Esophagus muscularis mucosa (tissue), 4 donors: ENCODE results near the gene VAMP4. TPM values are rescaled to one million over a fixed set of nuclear protein-coding genes. Genes with fewer than 3 reads are reported as not detected.

Source experiments
- DNase-seq: peaks from one replicate; pipeline ENCODE4 v3.0.0-alpha.2; 2017; ENCODE audit errors: extremely low spot score
- H3K27ac ChIP-seq, 4 donors: fragments of 200-600 bp; sonication (generic); replicated peaks in 1 of 4; 1 replicate in 3 of 4; 2 replicates in 1 of 4; pipeline ENCODE4 v1.5.1; 2016 to 2019; ENCODE audit warnings: mild to moderate bottlenecking in 1 of 4
- H3K27me3 ChIP-seq, 4 donors: fragments of 200-600 bp; sonication (generic); one replicate each; pipeline versions ENCODE4 v1.5.1 to v1.6.0; 2016 to 2019
- H3K36me3 ChIP-seq, 4 donors: fragments of 200-600 bp; sonication (generic); one replicate each; pipeline ENCODE4 v1.5.1; 2016 to 2019
- H3K4me1 ChIP-seq, 4 donors: fragments of 200-600 bp; sonication (generic); one replicate each; pipeline ENCODE4 v1.5.1; 2016 to 2019
- H3K4me3 ChIP-seq, 4 donors: fragments of 200-600 bp; sonication (generic); 1 replicate in 2 of 4; 2 replicates in 2 of 4; pipeline ENCODE4 v1.5.1; 2016 to 2019; ENCODE audit warnings: mild to moderate bottlenecking in 4 of 4, moderate library complexity in 1 of 4
- H3K9me3 ChIP-seq, 4 donors: fragments of 200-600 bp; sonication (generic); 1 replicate in 3 of 4; 2 replicates in 1 of 4; pipeline ENCODE4 v1.5.1; 2016 to 2019
- CTCF ChIP-seq, 3 experiments: fragments of 200-600 bp in 2 of 3; fragments of 450-650 bp in 1 of 3; sonication (generic) in 2 of 3; IDR thresholded peaks; one replicate each; pipeline ENCODE4 v1.5.1; 2017 to 2019; ENCODE audit warnings: antibody characterized with exemption in 3 of 3, mild to moderate bottlenecking in 2 of 3, moderate library complexity in 1 of 3
- EP300 ChIP-seq: sonication (generic); formaldehyde crosslinking; IDR thresholded peaks from one replicate; pipeline ENCODE4 v1.6.1; 2017; ENCODE audit warnings: antibody characterized with exemption
- POLR2A ChIP-seq: fragments of 450-650 bp; IDR thresholded peaks from one replicate; pipeline ENCODE4 v1.6.1; 2017; ENCODE audit warnings: antibody characterized with exemption, moderate library complexity, mild to moderate bottlenecking, low read depth
- POLR2AphosphoS5 ChIP-seq, 2 donors: sonication (generic); formaldehyde crosslinking; IDR thresholded peaks; one replicate each; pipeline ENCODE4 v1.6.1; 2017; ENCODE audit warnings: antibody characterized with exemption in 2 of 2
- WGBS: methylation state at CpG from one replicate; pipeline ENCODE4 v1.1.5; 2018; 5-methylcytosine and 5-hydroxymethylcytosine counted together
- intact Hi-C: fragments of 100-400 bp; cut with DNase I; formaldehyde crosslinking; loops from one replicate; pipeline ENCODE4 v1.15.1; 2023
- total RNA-seq, 4 donors: library from RNA; depleted of rRNA; stranded (reverse); fragments of >200 nt; gene quantifications; one replicate each; pipeline versions ENCODE4 v1.1.0 to v1.2.1, GENCODE V29; 2016

The VAMP4 gene
- total RNA-seq, 4 donors from 2014 or later = 14.2 to 19.9 (median 16.1) TPM

DNA sequence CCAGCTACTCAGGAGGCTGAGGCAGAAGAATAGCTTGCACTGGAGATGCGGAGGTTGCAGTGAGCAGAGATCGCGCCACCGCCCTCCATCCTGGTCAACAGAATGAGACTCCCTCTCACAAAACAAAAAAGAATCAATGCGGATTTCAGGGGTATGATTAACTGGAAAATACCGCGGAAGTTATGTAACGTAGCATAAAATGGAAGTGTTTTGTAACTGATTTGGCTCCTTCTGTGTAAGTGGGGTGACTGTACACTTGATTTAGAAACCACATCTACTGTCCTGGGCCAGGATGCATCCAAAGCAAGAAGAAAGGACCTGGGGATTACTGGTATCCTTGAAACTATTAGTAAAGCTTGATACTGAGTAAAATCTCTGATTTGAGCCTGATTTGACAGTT lies 3.1 kb upstream of the VAMP4 start:
- intact Hi-C loops = no loop called here
- DNase-seq = no peak
- Histone ChIP-seq H3K4me1 (peaks cover 22 to 29% (median 24%) of the 10 kb centered on the region in 4 donors), H3K27me3 (no peaks in the 10 kb centered on the region), H3K27ac (peak overlapping the region in 2 of 4 donors; percentile 96), H3K9me3 (no peaks in the 10 kb centered on the region), H3K36me3 (no peaks in the 10 kb centered on the region), H3K4me3 (no peak overlapping the region)
- TF ChIP-seq POLR2AphosphoS5 (IDR thresholded peaks at IDR 0.05) = no peak
- no peak for TF ChIP-seq CTCF (IDR thresholded peaks at IDR 0.05)
- no peak for TF ChIP-seq EP300
- TF ChIP-seq POLR2A = no peak
- 93% methylated on average over 8 of the region's 8 CpGs for WGBS

GRCh38 chr1:171743081-171743870 lies 1.4 kb upstream of the VAMP4 start:
- H3K27ac ChIP-seq = peak overlapping the region; percentile 96 to 98 (median 97)
- no peaks in the 10 kb centered on the region for H3K9me3 ChIP-seq
- peak; percentile 55 to 91 for TF ChIP-seq POLR2AphosphoS5 (IDR thresholded peaks at IDR 0.05)
- TF ChIP-seq CTCF (IDR thresholded peaks at IDR 0.05) = peak in 1 of 3 experiments; percentile 5
- no peak for TF ChIP-seq POLR2A
- peak overlapping the region; percentile 85 to 93 (median 90) for H3K4me3 ChIP-seq
- peaks cover 0 to under 1% (median 0%) of the 10 kb centered on the region in 4 donors for H3K36me3 ChIP-seq
- no peak for DNase-seq
- 22% methylated on average over 8 of the region's 8 CpGs for WGBS
- H3K4me1 ChIP-seq = peaks cover 28 to 44% (median 36%) of the 10 kb centered on the region in 4 donors
- H3K27me3 ChIP-seq = no peaks in the 10 kb centered on the region
- intact Hi-C loops = loop anchor here (2.0 kb wide), 1 partner anchor 38 kb away; the partner anchor contains the start of gene METTL13

DNA sequence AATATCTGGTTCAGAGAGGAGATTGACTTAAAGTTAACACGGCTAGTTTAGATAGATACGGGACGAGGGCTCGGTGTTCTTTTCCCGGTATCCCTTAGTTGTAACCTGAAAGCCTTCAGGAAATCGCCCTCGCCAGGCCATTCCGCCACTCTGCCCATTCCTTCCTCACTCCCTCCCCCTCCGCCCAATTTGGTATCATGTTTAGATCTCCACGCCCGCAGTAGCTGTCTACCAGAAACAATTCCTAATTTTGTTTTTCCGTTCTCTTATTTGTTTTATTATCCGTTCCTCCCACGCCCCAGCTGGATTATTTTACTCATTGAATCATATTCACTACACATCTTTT lies 685 bp upstream of the VAMP4 start:
- no peaks in the 10 kb centered on the region for H3K9me3 ChIP-seq
- no peak for DNase-seq
- no peak for TF ChIP-seq POLR2AphosphoS5 (IDR thresholded peaks at IDR 0.05)
- no peak for TF ChIP-seq POLR2A
- TF ChIP-seq CTCF (IDR thresholded peaks at IDR 0.05) = no peak
- TF ChIP-seq EP300 = no peak
- H3K4me3 ChIP-seq = peak overlapping the region; percentile 85 to 93 (median 90)
- WGBS = under 1% methylated on average over 14 of the region's 14 CpGs
- peak overlapping the region; percentile 96 to 98 (median 97) for H3K27ac ChIP-seq
- H3K27me3 ChIP-seq = no peaks in the 10 kb centered on the region
- peaks cover 28 to 44% (median 36%) of the 10 kb centered on the region in 4 donors for H3K4me1 ChIP-seq
- peaks cover 0 to 7% (median 5%) of the 10 kb centered on the region in 4 donors for H3K36me3 ChIP-seq
- intact Hi-C loops = loop anchor here (2.0 kb wide), 1 partner anchor 38 kb away; the partner anchor contains the start of gene METTL13

GRCh38 chr1:171740987-171741871 lies 636 bp downstream of the VAMP4 start:
- peak; percentile 93 for DNase-seq
- Histone ChIP-seq H3K4me1 (peaks cover 28 to 45% (median 36%) of the 10 kb centered on the region in 4 donors), H3K9me3 (no peaks in the 10 kb centered on the region), H3K36me3 (peaks cover 10 to 21% (median 16%) of the 10 kb centered on the region in 4 donors), H3K27me3 (no peaks in the 10 kb centered on the region), H3K27ac (peak overlapping the region; percentile 96 to 98 (median 97)), H3K4me3 (peak overlapping the region; percentile 85 to 93 (median 90))
- under 1% methylated on average over 28 of the region's 28 CpGs for WGBS
- TF ChIP-seq POLR2AphosphoS5 (IDR thresholded peaks at IDR 0.05) (no peak), EP300 (no peak), CTCF (IDR thresholded peaks at IDR 0.05) (peak in 2 of 3 experiments; percentile 24 to 40)
- intact Hi-C loops = no loop called here
